ENCODE data around the gene TEP1.

GRCh38 chr14:20345366-20345765 is 67.9 kb downstream of the TEP1 start:
- TF ChIP-seq EP300 (IDR thresholded peaks at IDR 0.05) (no peak), POLR2AphosphoS5 (IDR thresholded peaks at IDR 0.05) (no peak)

All from gastroesophageal sphincter (tissue), 2 donors.